NCI-H510A (cell line): Measurements from ENCODE around the gene JCHAIN.

Experiments used
- DNase-seq: peaks from one replicate; lab custom pipeline; 2025; lab: John Stamatoyannopoulos, UW

Gene JCHAIN

DNA sequence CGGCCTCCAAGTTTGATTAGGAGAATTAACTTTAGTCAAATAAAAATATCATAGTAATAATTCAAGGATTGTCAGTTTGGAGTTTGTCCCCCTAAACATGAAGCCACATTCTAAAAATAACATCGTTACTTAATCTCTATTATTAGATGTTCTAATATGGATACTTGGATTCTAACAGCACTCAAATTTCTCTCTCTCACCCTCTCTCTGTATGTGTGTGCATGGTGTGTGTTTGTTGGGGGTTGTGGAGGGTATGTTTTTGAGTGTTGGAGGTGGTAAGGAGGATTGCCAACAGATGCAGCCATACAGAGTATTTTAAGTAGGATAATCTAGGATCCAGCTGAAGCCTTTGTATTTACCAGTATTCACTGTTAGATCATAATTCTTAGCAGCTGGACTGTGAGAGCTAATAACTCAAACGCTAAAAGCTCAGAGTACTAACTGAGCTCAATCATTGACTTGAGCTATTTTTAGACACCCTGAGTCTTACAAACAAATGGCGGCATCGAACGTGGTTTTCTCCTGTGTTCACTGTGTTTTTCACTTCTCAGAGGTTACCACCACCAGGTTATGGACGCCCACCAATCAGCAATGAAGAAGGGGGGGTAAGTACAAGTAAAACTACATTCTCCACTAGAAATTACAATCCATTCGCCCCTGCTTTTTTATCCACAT, 28.9 kb downstream of the JCHAIN start:
- peak; percentile 25 for DNase-seq

- DNase-seq, result no peak
Measured at GRCh38 chr4:70634482-70634881, 31.8 kb downstream of the JCHAIN start.

DNA sequence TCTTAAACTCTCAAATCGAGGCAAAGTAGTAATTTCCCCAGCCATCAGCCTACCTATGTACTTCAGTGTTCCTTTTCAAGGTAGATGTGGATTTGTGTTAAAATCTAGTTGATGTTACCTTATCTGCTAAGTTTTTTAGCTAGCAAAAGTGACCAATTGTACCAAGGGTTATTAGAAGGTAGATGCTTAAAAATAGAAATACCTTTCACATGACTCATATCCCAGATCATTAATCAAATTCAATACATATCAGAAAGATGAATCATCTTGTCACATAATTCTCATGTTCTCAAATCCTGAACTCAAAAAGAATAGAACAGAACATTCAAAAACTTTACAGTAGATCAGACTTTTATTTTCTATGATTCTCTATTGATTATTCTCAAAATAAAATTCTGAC, 34.3 kb downstream of the JCHAIN start:
- DNase-seq, result no peak

GRCh38 chr4:70630162-70630561, 36.1 kb downstream of the JCHAIN start:
- DNase-seq, result no peak

DNA sequence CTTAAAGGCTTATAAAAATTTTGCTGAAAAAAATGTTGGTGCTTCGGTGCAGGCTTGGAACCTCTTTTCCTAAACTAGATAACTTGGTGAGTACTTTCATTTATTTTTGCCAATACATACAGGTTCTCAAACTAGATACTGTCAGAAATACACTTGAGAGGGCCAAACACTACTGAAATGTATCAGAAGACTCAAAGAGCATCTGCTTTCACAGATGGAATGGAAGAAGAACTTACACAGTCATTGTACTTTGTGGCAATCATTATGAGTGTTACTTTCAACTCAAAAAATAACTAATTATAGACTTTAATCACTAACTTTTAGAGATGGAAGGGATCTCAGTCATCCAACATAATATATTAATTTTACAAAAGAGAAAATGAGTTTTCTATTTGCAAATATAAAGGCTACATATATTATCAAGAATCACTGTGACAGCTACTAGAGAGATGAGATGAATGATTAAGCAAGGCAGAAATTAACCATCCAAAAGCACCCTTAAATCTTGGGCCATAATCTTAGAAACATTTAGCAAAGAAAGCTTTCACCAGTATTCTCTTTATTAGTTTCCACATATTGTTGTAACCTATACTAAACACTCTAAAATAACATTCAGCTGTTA, 36.7 kb downstream of the JCHAIN start:
- DNase-seq, result no peak

DNA sequence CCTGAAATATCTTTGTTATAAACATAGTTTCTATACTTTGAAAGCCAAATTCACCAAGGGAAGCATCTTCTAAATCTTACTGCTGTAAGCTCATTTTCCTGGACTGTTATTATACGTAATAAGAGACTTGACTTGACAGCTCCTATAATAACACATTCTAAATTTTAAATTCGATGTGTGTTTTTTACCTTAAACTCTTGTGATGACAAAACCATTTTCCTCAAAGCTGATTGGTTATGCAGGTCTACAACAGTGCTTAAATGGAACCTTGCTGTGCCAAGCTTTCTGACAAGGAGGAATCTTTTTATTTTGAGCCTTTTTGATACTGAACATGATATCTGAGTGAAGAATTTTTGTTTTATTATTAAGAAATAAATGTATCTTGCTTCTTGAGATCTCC, 37.9 kb downstream of the JCHAIN start, which contains the start of gene ENAM:
Gene ENAM, plus strand, starts transcription at position 301 of the 400 bp plus-strand sequence. CDS start 757 bp downstream, outside the sequence.
- no peak for DNase-seq

DNA sequence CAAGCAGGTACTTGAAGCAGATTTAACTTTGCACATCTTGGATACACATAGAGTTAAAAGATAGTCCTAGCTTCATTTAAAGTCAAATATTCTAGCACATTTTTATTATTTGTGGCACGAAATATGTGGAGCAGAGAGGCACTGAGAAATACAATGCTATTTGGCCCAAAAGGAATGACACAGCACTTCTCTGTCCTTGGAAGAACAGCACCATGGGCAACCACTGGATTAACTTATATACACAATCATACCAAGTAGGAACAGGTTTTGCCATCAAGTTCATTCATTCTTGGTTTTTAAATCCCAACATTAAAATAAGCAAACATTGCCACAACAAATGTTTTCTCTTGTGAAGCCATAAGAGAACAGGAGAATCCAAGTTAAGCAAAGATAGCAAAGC, 38.7 kb downstream of the JCHAIN start:
- DNase-seq, result no peak

- DNase-seq, result no peak
Measured at GRCh38 chr4:70624226-70624793, 42.0 kb downstream of the JCHAIN start.

- no peak for DNase-seq
Measured at GRCh38 chr4:70623323-70623722, 43.0 kb downstream of the JCHAIN start.

DNA sequence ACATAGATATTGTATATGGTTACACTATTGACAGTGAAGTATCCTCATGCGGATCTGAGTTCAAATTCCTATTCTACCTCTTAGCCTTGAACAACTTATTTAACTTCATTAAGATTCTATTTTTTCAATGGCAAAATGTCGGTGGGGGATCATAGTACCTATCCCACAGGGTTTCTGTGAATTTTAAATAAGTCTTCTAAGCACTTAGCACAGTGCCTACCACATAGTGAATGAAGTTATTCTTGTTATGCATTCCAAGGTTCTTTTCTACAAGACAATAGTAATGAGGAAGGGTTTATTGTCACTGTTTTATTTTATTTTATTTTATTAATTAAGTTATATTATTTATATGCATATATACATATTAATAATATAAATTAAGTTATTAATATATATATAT, 46.5 kb downstream of the JCHAIN start:
- DNase-seq, result no peak

GRCh38 chr4:70619288-70619687, 47.0 kb downstream of the JCHAIN start:
- DNase-seq, result no peak

GRCh38 chr4:70614184-70614555, 52.1 kb downstream of the JCHAIN start:
- no peak for DNase-seq

DNA sequence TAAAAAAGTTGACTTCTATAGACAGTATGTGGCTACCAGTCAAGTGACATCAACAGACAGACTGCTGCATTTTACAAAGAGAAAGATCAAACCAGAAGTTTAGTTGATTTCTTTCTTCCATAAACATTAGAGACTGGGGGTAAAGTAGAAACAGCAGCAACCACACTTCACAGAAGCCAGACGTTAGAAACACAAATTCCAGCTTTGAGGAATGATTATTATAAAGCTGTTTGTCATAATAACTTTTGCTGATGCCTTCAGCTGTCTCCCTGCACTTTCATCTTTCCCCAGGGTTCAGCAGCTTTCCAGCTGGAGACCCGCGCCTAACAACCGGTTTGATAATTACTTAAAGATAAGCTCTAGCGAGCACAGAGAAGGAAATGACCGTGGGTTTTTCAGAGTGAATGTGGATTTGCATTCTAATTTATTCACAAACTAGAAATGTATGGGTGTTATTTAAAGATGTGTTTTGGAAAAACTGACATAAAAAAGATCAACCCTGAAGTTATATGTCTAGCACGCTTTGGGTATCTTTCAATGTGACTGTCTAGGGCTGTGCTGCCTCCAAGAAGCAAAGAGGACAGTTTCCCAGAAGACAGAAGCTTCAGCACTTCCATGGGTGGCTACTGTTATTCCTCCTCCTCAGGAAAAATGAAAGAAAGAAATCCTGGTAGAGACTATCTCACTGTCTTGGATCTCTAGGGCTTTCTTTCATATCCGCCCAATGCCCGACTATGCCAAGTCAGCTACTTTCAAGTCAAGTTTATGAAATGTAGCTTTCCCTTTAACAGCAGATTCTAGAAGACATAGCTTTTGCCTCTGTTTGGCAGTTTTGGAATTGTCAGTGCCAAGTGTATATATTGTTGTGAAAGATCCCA, 52.8 kb downstream of the JCHAIN start:
- no peak for DNase-seq

DNA sequence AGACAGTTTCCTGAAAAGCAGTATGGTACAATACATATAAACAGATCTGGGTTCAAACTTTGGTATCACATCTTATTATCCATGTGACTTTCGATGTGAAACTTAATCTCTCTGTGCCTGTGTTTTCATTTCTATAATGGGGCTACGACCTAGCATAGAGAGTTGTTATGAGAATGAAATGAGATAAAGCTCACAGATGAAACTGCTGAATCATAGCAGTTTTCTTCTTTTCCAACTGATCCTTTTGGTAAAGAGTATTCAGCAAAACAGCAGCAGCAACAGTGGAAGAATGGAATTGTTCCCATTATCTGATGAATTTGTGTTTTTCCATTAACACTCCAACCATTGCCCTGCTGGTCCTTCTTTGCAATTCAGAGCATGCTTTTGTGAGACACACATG, 58.0 kb downstream of the JCHAIN start:
- no peak for DNase-seq

- no peak for DNase-seq
Measured at GRCh38 chr4:70607334-70607853, 58.9 kb downstream of the JCHAIN start.

GRCh38 chr4:70606459-70606858, 59.8 kb downstream of the JCHAIN start:
- DNase-seq, result no peak
